Keratinocyte (primary cell): ENCODE measurements around the gene ACSF3. TPM values are rescaled to one million over a fixed set of nuclear protein-coding genes. Genes with fewer than 3 reads are reported as not detected.

Experiments used
- DNase-seq: peaks from one replicate; pipeline ENCODE4 v3.0.0-alpha.2; 2011; ENCODE audit warnings: low read depth, missing footprints, low spot score
- FAIRE-seq: peaks from 2 replicates; lab custom pipeline; 2011; peaks lifted over from hg19 to GRCh38; lab: Jason Lieb, UNC
- H2AFZ ChIP-seq: 2 replicates; pipeline ENCODE4 v1.6.0; 2012; ENCODE audit warnings: low read length, control low read depth, inconsistent platforms; ENCODE audit not compliant: control insufficient read depth
- H3K27ac ChIP-seq: 2 replicates; pipeline ENCODE4 v1.5.1; 2011; ENCODE audit warnings: low read length; ENCODE audit not compliant: control insufficient read depth, insufficient read depth
- H3K27me3 ChIP-seq: 3 replicates; pipeline ENCODE4 v1.6.0; 2011; ENCODE audit warnings: low read length; ENCODE audit not compliant: control insufficient read depth, insufficient read depth; ENCODE audit errors: extremely low read depth
- H3K36me3 ChIP-seq, 2 experiments: 2 replicates in 1 of 2; 3 replicates in 1 of 2; pipeline ENCODE4 v1.5.1; 2011; ENCODE audit warnings: low read length in 2 of 2, mild to moderate bottlenecking in 1 of 2; ENCODE audit not compliant: control insufficient read depth in 2 of 2, insufficient read depth in 2 of 2; ENCODE audit errors: extremely low read depth in 1 of 2
- H3K4me1 ChIP-seq: 3 replicates; pipeline ENCODE4 v1.5.1; 2011; ENCODE audit warnings: low read length; ENCODE audit not compliant: control insufficient read depth, insufficient read depth; ENCODE audit errors: extremely low read depth
- H3K4me2 ChIP-seq: 3 replicates; pipeline ENCODE4 v1.6.0; 2011; ENCODE audit warnings: low read depth, low read length; ENCODE audit not compliant: control insufficient read depth, insufficient read depth; ENCODE audit errors: extremely low read depth
- H3K4me3 ChIP-seq, 3 experiments: fragments of 200-600 bp in 1 of 3; sonication (generic) in 1 of 3; 2 replicates in 2 of 3; 3 replicates in 1 of 3; pipeline ENCODE4 v1.5.1; 2011 to 2016; ENCODE audit warnings: low read length in 3 of 3, mild to moderate bottlenecking in 3 of 3, control low read depth in 2 of 3, inconsistent platforms in 1 of 3, low read depth in 1 of 3, mixed read lengths in 1 of 3, mixed run types in 1 of 3, moderate library complexity in 1 of 3; ENCODE audit not compliant: control insufficient read depth in 2 of 3, insufficient read depth in 2 of 3; ENCODE audit errors: extremely low read depth in 1 of 3
- H3K79me2 ChIP-seq: 2 replicates; pipeline ENCODE4 v1.6.0; 2012; ENCODE audit warnings: low read length; ENCODE audit not compliant: control insufficient read depth, insufficient read depth
- H3K9ac ChIP-seq: 3 replicates; pipeline ENCODE4 v1.6.0; 2011; ENCODE audit warnings: low read length; ENCODE audit not compliant: control insufficient read depth, insufficient read depth; ENCODE audit errors: extremely low read depth
- H3K9me1 ChIP-seq: 3 replicates; pipeline ENCODE4 v1.6.0; 2011; ENCODE audit warnings: low read length; ENCODE audit not compliant: control insufficient read depth, insufficient read depth; ENCODE audit errors: extremely low read depth
- H3K9me3 ChIP-seq: 2 replicates; pipeline ENCODE4 v1.5.1; 2012; ENCODE audit warnings: low read depth, low read length; ENCODE audit not compliant: control insufficient read depth
- H4K20me1 ChIP-seq: 3 replicates; pipeline ENCODE4 v1.6.0; 2011; ENCODE audit warnings: low read length; ENCODE audit not compliant: control insufficient read depth, insufficient read depth; ENCODE audit errors: extremely low read depth
- EZH2 ChIP-seq: IDR thresholded peaks from one replicate; pipeline ENCODE4 v1.6.1; 2012; ENCODE audit warnings: inconsistent platforms, mild to moderate bottlenecking, low read length, moderate library complexity
- dilution Hi-C: fragments of 300-500 bp; cut with MboI; formaldehyde crosslinking; loops from one replicate; pipeline ENCODE4 v1.7.0; 2020; ENCODE audit warnings: low sequenced_read_pairs; ENCODE audit not compliant: extremely low pct_ligation_motif_present
- polyA plus RNA-seq, 5 experiments: library from polyadenylated mRNA; depleted of rRNA in 3 of 5; stranded (reverse) in 3 of 5; stranded (forward) in 1 of 5; unstranded in 1 of 5; fragments of >200 nt; gene quantifications; 1 replicate in 1 of 5; 2 replicates in 3 of 5; 3 replicates in 1 of 5; pipeline versions ENCODE4 v1.2.1 to v1.2.3, GENCODE V29; 2011 to 2012; ENCODE audit warnings: missing spikeins in 2 of 5, low read depth in 1 of 5, low replicate concordance in 1 of 5
- TF ChIP-seq, protein P1 (sequence below), 3 experiments: IDR thresholded peaks in 1 of 3; conservative IDR thresholded peaks in 1 of 3; optimal IDR thresholded peaks in 1 of 3; 2 replicates in 2 of 3; 3 replicates in 1 of 3; pipeline versions ENCODE3 to v1.5.1; 2011; ENCODE audit warnings: low read length in 3 of 3, mild to moderate bottlenecking in 3 of 3, moderate library complexity in 2 of 3, control low read depth in 1 of 3, inconsistent platforms in 1 of 3; ENCODE audit not compliant: insufficient read depth in 2 of 3; ENCODE audit errors: extremely low read depth in 1 of 3

The ACSF3 gene
- polyA plus RNA-seq, 1 donor (not counting 4 experiments of a cell fraction or from before 2014, with no cell fraction given) = 13.4 TPM

DNA sequence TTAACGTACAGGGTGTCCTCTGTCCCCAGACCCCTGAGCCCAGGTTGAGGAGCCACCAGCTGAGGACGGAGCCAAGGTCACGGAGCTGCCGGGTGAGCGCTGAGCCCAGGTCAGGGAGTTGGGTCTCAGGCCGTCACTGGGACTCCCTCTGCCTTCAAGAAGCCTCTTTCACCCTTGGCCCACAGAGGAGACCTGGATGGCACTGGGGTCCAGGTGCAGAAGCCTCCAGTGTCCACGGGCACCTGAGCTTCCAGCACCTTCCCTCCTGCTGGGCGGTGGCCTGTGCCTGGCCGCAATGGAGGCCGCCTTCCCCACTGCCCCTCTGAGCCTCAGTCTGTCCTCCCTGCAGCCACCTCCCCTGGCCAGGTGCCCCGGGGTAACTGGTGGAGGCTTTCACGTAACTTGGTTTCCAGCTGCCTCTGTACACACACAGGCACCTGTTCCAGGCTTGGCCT is 46.3 kb downstream of the ACSF3 start:
- Histone ChIP-seq H3K36me3 (peaks cover 0 to 7% of the 10 kb centered on the region in 2 experiments), H4K20me1 (no peaks in the 10 kb centered on the region), H3K9me1 (no peaks in the 10 kb centered on the region), H3K4me2 (no peak overlapping the region), H3K4me1 (no peaks in the 10 kb centered on the region), H3K27me3 (no peaks in the 10 kb centered on the region), H2AFZ (no peak overlapping the region), H3K27ac (no peak overlapping the region), H3K9me3 (no peaks in the 10 kb centered on the region), H3K9ac (no peak overlapping the region), H3K4me3 (no peak overlapping the region), H3K79me2 (no peaks in the 10 kb centered on the region)
- FAIRE-seq = no peak
- no peak for DNase-seq
- TF ChIP-seq, protein P1, sequence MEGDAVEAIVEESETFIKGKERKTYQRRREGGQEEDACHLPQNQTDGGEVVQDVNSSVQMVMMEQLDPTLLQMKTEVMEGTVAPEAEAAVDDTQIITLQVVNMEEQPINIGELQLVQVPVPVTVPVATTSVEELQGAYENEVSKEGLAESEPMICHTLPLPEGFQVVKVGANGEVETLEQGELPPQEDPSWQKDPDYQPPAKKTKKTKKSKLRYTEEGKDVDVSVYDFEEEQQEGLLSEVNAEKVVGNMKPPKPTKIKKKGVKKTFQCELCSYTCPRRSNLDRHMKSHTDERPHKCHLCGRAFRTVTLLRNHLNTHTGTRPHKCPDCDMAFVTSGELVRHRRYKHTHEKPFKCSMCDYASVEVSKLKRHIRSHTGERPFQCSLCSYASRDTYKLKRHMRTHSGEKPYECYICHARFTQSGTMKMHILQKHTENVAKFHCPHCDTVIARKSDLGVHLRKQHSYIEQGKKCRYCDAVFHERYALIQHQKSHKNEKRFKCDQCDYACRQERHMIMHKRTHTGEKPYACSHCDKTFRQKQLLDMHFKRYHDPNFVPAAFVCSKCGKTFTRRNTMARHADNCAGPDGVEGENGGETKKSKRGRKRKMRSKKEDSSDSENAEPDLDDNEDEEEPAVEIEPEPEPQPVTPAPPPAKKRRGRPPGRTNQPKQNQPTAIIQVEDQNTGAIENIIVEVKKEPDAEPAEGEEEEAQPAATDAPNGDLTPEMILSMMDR (optimal IDR thresholded peaks at IDR 0.05 in 1 of 3, IDR thresholded peaks at IDR 0.05 in 1 of 3, conservative IDR thresholded peaks at IDR 0.05 in 1 of 3; ENCODE audit: extremely low read depth in 1 of 3, insufficient read depth in 2 of 3, low read length in 3 of 3) = no peak
- no peak for TF ChIP-seq EZH2
- dilution Hi-C loops = no loop called here

DNA sequence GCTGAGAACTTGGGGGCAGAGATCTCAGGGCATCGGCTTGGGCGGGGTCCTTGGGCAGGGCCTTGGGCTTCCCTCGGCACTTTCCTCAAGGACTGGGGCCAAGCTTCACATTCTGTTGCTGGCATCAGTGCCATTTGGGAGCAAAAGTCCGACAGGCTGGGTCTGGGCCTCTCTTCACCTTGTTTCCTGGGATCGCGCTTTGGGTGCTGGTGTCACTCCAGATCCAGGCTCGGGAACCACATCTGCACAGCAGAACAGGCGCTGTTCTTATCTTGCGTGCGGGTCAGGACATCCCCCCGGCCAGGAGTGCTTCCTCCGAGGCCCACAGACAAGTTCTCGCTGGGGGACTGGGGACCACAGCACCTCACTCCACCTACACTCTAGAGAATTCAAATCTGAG is 46.7 kb downstream of the ACSF3 start:
- H3K9me3 ChIP-seq = no peaks in the 10 kb centered on the region
- dilution Hi-C loops = no loop called here
- no peaks in the 10 kb centered on the region for H3K9me1 ChIP-seq
- no peak overlapping the region for H3K9ac ChIP-seq
- DNase-seq (no peak), FAIRE-seq (no peak)
- TF ChIP-seq, protein P1 (optimal IDR thresholded peaks at IDR 0.05 in 1 of 3, IDR thresholded peaks at IDR 0.05 in 1 of 3, conservative IDR thresholded peaks at IDR 0.05 in 1 of 3; ENCODE audit: extremely low read depth in 1 of 3, insufficient read depth in 2 of 3, low read length in 3 of 3) = no peak
- TF ChIP-seq EZH2 = no peak
- H3K79me2 ChIP-seq = no peaks in the 10 kb centered on the region
- H3K27me3 ChIP-seq = no peaks in the 10 kb centered on the region
- H4K20me1 ChIP-seq = no peaks in the 10 kb centered on the region
- no peaks in the 10 kb centered on the region for H3K4me1 ChIP-seq
- H2AFZ ChIP-seq = no peak overlapping the region
- H3K36me3 ChIP-seq = peaks cover 0 to 5% of the 10 kb centered on the region in 2 experiments
- H3K4me2 ChIP-seq = no peak overlapping the region
- no peak overlapping the region for H3K27ac ChIP-seq
- no peak overlapping the region for H3K4me3 ChIP-seq
